Measurements from ENCODE around the gene TRAPPC1.

TRAPPC1 gene

DNA sequence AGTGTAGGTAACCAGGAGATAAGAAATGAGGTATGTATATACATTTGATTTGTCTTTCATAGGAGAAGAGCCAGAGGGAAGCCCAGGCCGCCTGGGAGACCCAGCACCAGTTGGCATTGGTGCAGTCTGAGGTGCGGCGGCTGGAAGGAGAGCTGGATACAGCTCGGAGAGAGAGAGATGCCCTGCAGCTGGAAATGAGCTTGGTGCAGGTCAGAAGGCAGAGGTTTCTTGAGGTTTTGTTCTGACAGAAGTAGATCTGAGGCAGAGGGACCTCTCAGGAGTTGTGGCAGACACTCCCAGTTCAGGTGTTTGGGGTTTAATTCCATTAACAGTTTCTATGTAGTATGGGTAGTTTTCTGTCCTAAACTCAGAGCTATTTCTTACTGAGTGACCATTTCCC, 8.3 kb upstream of the TRAPPC1 start:
- DNase-seq: no peak

DNA sequence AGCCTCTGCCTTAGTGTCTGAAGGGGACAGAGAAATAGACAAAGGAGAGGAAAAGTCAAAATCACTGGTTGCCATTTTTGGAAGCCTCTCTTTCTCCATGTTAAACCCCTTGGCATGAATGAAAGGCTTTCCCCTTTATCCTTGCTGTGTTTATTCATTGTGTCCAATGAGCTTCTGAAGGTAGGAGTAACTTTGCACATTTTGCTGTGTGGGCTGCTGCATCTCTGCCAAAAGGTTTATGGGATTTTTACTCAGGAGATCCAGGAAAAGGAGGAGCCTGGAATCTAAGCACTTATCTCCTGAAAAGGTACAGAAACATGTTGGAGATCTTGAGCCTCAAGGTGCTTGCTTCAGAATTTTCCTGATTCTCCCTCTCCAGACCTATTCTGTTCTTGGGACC, 4.1 kb upstream of the TRAPPC1 start:
- no peak for DNase-seq

DNA sequence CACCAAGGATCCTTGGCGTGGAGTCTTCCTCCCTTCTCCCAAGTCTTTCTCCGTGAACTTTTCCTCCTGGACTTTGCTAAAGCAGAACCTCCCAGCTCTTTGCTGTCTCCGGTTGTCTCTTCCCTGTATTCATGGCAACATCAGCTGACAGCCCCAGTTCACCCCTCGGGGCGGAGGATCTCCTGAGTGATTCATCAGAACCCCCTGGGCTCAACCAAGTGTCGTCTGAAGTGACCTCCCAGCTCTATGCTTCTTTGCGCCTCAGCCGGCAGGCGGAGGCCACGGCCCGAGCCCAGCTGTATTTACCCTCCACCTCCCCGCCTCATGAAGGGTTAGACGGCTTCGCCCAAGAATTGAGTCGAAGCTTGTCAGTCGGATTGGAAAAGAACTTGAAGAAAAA, 1.2 kb upstream of the TRAPPC1 start:
- peak; percentile 74 for DNase-seq

DNA sequence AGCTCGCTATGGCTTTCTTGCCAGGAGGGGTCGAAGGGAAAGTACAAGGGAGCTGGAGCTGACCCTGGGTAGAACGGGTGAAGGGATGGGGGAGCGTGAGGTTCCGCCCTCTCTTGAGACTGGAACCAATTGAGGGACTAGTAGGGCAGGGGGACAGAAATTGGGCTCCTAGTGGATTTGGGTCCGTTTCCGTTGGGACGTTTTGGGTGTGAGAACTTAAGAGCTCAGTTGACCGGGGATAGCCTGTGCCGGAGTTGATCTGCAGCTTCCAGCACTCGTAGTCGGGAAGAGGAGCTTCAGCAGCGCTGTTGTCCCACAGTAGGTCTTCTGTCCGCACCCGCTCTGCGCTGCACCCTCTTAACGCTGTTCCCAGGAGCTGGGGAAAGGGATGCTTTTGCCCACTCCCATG, 741 bp upstream of the TRAPPC1 start:
- peak; percentile 44 for DNase-seq

- DNase-seq: no peak
Observed at GRCh38 chr17:7930841-7931631, 710 bp downstream of the TRAPPC1 start.

DNA sequence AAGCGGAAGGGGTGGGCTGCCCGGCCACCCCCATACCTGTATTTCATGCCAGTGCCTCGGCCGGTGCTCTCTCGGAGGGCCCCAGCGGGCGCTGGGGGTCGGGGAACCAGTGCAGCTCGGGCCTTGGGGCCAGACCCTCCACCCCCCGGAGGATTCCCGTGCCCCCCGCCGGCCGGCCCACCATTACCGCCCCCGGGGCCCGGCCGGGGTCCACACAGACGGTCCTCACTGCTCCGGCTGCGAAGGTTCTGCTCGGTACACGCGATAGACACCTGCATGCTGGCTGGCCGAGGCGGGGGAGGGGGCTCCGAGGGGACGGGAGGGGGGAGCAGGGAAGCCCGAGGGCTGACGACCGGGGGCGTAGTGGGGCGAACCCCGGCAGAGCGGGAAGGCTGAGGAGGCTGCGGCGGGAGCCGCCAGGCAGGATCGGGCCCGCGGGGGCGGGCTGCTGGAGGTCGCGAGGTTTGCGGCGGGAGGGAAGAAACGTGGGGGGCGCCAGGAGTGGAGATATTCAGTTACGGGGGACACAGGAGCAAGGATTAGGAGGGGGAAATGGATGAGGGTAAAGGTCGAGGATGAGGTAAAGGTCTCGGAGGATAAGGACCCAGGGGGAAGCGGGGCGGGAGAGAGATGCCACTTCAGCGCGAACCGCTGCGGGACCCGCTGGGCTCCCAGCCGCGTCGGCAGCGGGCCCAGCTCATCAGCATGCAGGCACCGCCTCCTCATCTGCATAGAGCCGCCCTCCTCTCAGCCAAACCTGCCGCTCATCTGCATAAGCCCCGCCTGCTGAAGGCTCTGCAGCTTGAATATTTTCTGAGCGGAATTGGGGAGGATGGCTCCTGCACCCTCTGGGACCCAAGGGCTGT, 2.4 kb downstream of the TRAPPC1 start, which contains the start of gene KCNAB3:
TSS of gene KCNAB3 (minus strand) at position 699 of the 866 bp plus-strand sequence. CDS start at position 278, 421 bp downstream.
- DNase-seq: no peak

- DNase-seq: no peak
Observed at GRCh38 chr17:7927596-7927995, 4.2 kb downstream of the TRAPPC1 start.

- DNase-seq: peak; percentile 60
Observed at GRCh38 chr17:7922845-7923628, 8.7 kb downstream of the TRAPPC1 start.

DNA sequence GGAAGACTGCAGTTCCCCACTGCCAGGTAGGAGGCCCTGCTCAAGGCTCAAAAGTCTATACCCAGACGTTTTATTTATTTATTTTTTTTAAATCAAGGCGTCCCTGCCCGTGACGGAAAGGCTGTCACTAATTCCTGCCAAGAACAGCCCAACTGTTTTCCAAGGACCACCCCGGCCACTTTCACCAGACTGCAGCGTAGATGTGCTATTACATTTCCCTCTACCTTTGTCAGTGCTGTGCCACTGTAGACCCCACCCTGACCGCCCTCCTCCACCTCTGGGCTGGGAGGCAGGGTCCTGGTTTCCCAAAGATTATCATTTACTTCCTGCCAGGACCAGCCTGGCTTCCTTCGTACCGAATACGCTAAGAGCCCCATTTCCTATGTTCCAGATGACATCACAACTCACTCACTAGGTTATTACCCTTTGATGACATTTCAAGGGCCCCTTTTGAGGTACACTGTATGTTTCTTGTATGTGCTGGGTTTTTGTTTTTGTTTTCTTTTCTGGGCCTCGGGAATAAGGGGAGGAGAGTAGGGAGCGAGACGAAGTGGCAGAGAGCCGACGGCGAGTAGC, 9.4 kb downstream of the TRAPPC1 start:
- peak; percentile 15 for DNase-seq

DNA sequence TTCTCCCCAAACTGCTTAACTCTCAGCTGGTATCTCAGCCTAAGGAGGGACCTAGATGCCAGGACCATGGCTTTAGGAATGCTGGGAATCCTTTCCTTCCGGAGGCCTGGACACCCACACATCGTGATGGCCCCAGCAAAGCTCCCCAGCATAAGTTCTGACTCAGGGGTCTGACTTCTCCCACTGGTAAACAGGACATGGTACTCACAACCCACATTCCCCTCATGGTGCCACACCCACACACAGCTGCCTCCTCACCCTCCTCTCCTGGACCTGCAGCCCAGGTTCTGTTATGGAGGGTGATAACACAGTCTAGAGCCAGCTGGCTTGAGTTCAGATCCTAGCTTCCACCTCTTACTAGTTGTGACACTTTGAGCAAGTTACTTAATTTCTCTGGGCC, 14.9 kb downstream of the TRAPPC1 start:
- DNase-seq: no peak

DNA sequence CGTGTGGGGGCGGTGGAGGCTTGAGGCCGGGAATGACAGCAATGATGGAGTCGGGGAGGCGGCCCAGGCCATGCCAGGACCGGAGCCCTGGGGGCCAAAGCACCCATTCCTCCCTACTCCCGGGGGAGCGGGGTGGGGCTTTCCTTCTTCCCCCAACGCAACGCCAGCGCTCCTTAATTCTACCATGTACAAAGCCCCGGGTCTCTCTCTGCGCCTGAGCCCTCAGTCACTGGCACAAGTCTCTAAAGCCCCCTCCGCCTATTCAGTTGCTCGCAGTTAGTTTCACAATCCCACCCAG, 15.4 kb downstream of the TRAPPC1 start:
- no peak for DNase-seq

GRCh38 chr17:7915611-7916384, 15.9 kb downstream of the TRAPPC1 start, which contains the start of gene RNF227:
TSS of gene RNF227 (minus strand) at chr17:7916289. CDS start at chr17:7916195, 94 bp downstream.
- peak; percentile 79 for DNase-seq

GRCh38 chr17:7915179-7915610, 16.6 kb downstream of the TRAPPC1 start:
- DNase-seq: peak; percentile 36

- DNase-seq: peak; percentile 84
Observed at GRCh38 chr17:7912927-7913524, 18.7 kb downstream of the TRAPPC1 start.

GRCh38 chr17:7911116-7911515, 20.6 kb downstream of the TRAPPC1 start:
- peak; percentile 82 for DNase-seq

DNA sequence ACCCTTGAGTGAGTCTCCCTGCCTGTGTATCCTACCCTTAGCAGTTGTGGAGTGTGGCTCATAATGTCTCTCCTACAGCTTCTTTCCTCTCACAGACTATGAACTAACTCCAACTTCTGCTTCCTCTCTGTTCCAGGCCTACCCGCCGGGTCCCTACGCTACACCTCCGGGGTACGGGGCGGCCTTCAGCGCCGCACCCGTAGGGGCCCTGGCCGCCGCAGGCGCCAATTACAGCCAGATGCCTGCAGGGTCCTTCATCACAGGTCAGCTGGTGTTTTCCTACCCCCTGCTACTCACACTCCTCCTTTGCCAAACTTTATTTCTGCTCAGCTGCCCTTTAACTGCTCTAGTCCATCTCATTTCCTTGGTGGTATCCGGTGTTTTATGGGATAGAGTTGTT, 21.0 kb downstream of the TRAPPC1 start:
- DNase-seq: peak; percentile 49

- DNase-seq: no peak
Observed at GRCh38 chr17:7910281-7910680, 21.5 kb downstream of the TRAPPC1 start.

DNA sequence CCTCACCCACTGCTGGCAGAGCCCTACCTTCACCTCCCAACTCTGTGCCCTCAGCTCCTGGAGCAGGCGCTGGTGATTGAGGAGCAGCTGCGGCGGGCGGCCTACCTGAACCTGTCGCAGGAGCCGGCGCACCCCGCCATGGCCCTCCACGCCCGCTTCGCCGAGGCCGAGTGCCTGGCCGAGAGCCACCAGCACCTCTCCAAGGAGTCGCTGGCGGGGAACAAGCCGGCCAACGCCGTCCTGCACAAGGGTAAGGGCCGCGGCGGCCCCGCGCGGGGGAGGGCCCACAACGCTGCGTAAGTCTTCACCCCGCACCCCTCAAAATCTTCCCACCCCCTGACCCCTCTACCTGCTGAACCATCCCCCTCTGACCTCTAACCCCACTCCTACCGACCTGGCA, 22.7 kb downstream of the TRAPPC1 start:
- DNase-seq: no peak

DNA sequence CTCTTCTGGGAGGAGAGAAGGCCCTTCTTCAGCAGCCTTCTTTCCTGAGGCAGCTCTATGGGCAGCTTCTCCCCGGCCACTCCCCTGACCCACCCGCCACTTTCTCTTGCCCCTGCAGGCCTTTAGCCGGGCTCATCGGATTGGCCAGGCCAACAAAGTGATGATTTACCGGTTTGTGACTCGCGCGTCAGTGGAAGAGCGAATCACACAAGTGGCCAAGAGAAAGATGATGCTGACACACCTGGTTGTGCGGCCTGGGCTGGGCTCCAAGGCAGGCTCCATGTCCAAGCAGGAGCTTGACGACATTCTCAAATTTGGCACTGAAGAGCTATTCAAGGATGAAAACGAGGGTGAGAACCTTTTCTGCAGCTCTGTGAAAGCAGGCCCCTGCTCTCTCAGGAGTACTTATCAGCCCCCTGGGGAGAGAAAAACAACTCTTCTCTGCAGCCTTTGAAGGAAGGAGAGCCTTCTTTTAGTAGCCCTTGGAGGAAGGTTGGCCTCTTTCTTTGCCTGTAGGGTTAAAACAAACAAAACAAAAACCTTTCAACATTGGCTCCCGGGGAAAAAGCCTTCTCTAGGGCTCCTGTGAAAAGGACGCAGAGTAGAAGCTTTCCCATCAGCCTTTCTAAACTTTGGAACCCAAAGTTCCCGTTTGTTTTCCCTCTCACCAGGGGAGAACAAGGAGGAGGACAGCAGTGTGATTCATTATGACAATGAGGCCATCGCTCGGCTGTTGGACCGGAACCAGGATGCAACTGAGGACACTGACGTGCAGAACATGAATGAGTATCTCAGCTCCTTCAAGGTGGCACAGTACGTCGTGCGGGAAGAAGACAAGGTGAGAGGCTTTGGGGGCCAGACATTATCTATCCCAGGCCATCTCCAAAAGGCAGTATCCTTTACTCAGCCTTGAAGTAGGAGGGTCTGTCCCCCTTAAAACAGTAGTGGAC, 28.3 kb downstream of the TRAPPC1 start:
- no peak for DNase-seq

GRCh38 chr17:7897773-7898172, 34.0 kb downstream of the TRAPPC1 start:
- DNase-seq: peak; percentile 88
